ENCODE results near the gene CTNNA2.

Gene CTNNA2

DNA sequence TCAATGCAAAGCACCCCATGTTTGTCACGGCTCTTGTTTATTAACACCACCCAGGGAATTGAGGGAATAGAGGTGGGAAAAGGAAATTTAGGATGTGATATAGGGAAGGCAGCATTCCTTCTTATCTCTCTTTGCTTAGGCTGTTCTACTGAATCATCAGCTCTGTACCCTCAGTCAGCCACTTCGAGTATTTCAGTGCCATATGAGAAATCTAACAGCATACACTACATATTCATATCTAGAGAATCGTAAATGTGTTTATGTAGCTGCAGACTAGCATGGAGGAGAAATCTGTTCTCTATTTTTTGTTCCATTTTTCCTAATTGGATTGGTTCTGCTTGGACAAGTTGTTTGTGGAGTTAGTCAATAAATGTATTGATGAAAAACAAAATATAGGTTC lies 187.8 kb downstream of the CTNNA2 start:
- DNase-seq (ENCODE audit: low spot score in 2 of 2): no peak
- H3K4me3 Mint-ChIP-seq: no peak overlapping the region
- no peak for ATAC-seq (ENCODE audit: low read depth)
- H3K9me3 Mint-ChIP-seq: peaks cover 5% of the 10 kb centered on the region
- H3K36me3 Mint-ChIP-seq: no peaks in the 10 kb centered on the region
- H3K4me1 Mint-ChIP-seq: no peaks in the 10 kb centered on the region
- no peak overlapping the region for H3K27ac Mint-ChIP-seq
- no peaks in the 10 kb centered on the region for H3K27me3 Mint-ChIP-seq

DNA sequence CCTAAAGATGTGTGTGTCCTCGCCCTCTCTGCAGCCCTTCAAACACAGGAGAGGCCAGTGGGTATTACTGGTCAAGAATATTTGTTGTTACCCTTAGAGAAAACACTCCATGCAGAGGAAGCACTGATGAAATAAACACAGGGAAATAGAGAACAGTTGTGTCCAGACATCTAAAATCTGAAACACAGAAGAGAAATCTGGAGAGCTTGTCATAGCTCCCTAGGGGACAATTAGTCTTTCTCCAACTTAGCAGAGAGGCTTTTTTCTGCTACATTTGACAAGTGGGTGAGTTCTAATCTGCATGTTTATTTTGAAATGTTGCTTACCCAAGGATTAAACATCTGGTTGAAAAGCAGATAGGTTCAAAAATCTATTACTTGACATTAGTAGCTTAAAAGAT lies 190.1 kb downstream of the CTNNA2 start:
- Mint-ChIP-seq H3K4me3 (no peak overlapping the region), H3K36me3 (no peaks in the 10 kb centered on the region), H3K9me3 (peaks cover 6% of the 10 kb centered on the region), H3K27me3 (no peaks in the 10 kb centered on the region), H3K4me1 (no peaks in the 10 kb centered on the region), H3K27ac (no peak overlapping the region)
- no peak for DNase-seq (ENCODE audit: low spot score in 2 of 2)
- ATAC-seq (ENCODE audit: low read depth): no peak

DNA sequence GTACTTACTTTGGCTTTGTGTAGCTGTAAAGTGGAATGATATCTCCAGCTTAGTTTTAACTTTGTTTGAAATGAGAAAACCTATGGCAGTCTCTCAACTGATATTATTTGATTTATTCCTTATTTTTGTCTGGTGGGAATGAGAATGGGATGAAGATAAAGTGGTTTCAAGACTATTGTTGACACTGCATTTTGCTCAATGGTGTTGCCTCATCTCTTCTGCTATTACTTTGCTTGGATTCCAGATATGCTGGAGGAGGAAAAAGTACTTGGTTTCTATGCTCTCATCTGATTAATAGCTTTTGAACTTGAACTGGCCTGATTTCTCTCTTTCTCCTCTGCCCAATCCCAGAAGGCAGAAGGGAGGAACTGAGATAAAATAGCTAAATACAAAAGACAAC lies 198.2 kb downstream of the CTNNA2 start:
- Mint-ChIP-seq H3K36me3 (no peaks in the 10 kb centered on the region), H3K4me1 (no peaks in the 10 kb centered on the region), H3K9me3 (peaks cover 8% of the 10 kb centered on the region), H3K27me3 (no peaks in the 10 kb centered on the region), H3K27ac (no peak overlapping the region), H3K4me3 (no peak overlapping the region)
- DNase-seq (ENCODE audit: low spot score in 2 of 2) (no peak), ATAC-seq (ENCODE audit: low read depth) (no peak)

DNA sequence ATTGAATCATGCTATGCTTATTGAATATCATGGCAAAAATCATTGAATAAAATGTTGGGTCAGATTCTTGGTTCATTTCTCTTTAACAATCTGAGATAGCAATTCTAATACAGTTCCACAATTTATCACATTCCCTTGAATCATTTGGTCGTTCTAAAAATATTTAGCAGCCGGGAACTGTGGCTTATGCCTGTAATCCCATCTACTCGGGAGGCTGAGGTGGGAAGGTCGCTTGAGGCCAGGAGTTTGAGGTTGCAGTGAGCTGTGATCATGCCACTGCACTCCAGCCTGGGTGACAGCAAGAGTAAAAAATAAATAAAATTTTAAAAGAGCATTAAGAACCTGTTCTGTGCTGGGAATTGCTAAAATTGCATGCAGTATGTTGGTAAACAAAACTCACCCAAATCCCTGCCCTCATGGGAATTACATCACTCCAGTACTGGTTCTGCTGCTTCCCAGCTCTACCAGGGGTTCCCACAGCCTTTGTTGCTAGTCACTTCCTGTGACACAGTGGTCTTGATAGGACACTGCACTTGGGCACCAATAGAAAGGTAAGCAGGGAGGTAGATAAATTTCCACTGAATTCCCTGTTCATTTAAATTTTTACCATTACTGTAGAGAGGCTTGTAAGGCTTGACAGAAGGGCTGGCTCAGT lies 200.4 kb downstream of the CTNNA2 start:
- H3K27me3 Mint-ChIP-seq: no peaks in the 10 kb centered on the region
- no peaks in the 10 kb centered on the region for H3K4me1 Mint-ChIP-seq
- no peak overlapping the region for H3K4me3 Mint-ChIP-seq
- DNase-seq (ENCODE audit: low spot score in 2 of 2): no peak
- no peak overlapping the region for H3K27ac Mint-ChIP-seq
- H3K36me3 Mint-ChIP-seq: no peaks in the 10 kb centered on the region
- ATAC-seq (ENCODE audit: low read depth): no peak
- H3K9me3 Mint-ChIP-seq: peaks cover 11% of the 10 kb centered on the region

DNA sequence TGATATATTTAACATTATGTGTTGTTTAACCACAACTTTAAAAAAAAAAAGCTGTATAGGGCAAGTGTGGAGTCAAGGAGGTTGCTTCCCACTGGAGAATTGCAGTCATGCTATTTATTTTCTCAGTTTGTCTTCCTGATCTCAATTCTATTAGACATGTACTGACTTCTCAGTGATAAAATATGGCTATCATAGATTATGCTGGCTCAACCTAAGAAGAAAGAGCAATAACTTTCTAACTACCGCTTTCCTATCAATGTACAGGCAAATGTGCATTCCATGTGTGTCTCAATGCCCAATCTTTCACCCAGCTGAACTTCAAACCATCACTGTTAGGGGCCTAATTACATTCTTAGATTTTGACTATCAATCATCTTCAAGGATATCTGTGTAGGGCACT lies 201.4 kb downstream of the CTNNA2 start:
- no peaks in the 10 kb centered on the region for H3K36me3 Mint-ChIP-seq
- H3K27me3 Mint-ChIP-seq: no peaks in the 10 kb centered on the region
- ATAC-seq (ENCODE audit: low read depth) (no peak), DNase-seq (ENCODE audit: low spot score in 2 of 2) (no peak)
- H3K9me3 Mint-ChIP-seq: peaks cover 12% of the 10 kb centered on the region
- no peaks in the 10 kb centered on the region for H3K4me1 Mint-ChIP-seq
- H3K4me3 Mint-ChIP-seq: no peak overlapping the region
- H3K27ac Mint-ChIP-seq: no peak overlapping the region

DNA sequence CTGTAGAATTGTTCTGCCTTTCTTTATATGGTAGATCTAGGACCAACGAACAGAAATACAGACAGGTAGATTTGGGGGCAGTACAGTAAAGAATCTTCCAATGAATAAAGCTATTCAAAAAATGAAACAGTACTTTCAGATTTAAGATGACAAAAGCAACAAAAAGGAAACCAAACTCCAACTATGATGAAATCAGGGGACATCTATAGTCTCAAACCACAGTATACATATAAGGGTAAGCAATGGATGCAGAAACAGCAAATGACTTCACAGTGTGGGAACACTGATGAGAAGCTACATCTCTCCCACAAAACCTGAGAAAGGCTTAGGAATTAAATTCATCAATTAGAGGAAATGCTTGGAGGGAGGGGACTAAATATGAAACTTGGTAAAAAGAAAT lies 202.5 kb downstream of the CTNNA2 start:
- no peaks in the 10 kb centered on the region for H3K27me3 Mint-ChIP-seq

DNA sequence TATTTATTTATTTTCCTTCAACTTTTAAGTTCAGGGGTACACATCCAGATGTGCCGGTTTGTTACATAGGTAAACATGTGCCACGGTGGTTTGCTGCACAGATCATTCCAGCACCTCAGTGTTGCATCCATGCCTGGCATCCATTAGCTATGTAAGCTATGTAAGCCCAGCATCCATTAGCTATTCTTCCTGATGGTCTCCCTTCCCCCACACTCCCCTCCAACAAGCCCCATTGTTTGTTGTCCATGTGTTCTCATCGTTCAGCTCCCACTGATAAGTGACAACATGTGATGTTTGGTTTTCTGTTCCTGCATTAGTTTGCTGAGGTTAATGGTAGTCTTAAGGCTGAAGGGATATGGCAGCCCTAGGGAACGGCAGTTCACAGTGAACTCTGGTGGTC lies 203.4 kb downstream of the CTNNA2 start:
- no peak for ATAC-seq (ENCODE audit: low read depth)
- H3K27ac Mint-ChIP-seq: no peak overlapping the region
- peaks cover 8% of the 10 kb centered on the region for H3K9me3 Mint-ChIP-seq

More for the DNA sequence above, 202.5 kb downstream of the CTNNA2 start:
- H3K27ac Mint-ChIP-seq: no peak overlapping the region
- peaks cover 8% of the 10 kb centered on the region for H3K9me3 Mint-ChIP-seq
- no peaks in the 10 kb centered on the region for H3K4me1 Mint-ChIP-seq
- no peaks in the 10 kb centered on the region for H3K36me3 Mint-ChIP-seq
- DNase-seq (ENCODE audit: low spot score in 2 of 2) (no peak), ATAC-seq (ENCODE audit: low read depth) (no peak)
- H3K4me3 Mint-ChIP-seq: no peak overlapping the region

DNA sequence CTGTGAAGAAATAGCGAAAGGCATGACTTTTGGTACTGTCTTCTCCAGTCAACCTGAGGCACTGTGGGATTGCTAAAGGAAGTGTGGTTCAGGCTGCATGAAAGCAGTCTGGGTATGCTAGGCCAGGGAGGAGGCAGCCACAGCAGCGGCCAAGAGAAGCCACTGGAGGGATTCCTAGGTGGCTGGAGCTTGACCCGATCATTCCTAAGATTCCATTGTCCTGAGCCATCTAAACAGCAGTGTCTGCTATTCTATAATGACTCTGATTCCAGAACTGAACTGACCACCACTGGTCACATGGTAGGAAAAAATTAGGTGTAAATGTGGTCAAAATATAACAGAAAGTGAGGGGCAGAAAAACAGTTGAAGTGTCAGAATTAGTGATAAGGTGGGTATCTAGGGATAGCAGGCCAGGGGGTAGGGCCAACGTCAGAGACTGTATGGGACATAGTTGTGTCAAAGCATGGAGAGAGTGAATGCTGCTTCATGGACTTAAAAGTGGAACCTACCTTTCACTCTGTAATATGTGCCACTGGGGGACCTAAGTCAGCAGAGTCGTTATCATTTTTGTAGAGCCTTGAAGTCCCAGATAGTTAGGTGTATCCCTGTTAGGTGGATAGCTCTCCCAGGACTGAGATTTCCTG lies 204.6 kb downstream of the CTNNA2 start:
- ATAC-seq (ENCODE audit: low read depth): no peak
- no peaks in the 10 kb centered on the region for H3K27me3 Mint-ChIP-seq
- no peaks in the 10 kb centered on the region for H3K4me1 Mint-ChIP-seq
- peaks cover 8% of the 10 kb centered on the region for H3K9me3 Mint-ChIP-seq
- H3K36me3 Mint-ChIP-seq: no peaks in the 10 kb centered on the region
- no peak overlapping the region for H3K4me3 Mint-ChIP-seq
- no peak for DNase-seq (ENCODE audit: low spot score in 2 of 2)
- H3K27ac Mint-ChIP-seq: no peak overlapping the region

More for the DNA sequence above, 203.4 kb downstream of the CTNNA2 start:
- Mint-ChIP-seq H3K27me3 (no peaks in the 10 kb centered on the region), H3K4me3 (no peak overlapping the region), H3K4me1 (no peaks in the 10 kb centered on the region), H3K36me3 (no peaks in the 10 kb centered on the region)
- no peak for DNase-seq (ENCODE audit: low spot score in 2 of 2)

DNA sequence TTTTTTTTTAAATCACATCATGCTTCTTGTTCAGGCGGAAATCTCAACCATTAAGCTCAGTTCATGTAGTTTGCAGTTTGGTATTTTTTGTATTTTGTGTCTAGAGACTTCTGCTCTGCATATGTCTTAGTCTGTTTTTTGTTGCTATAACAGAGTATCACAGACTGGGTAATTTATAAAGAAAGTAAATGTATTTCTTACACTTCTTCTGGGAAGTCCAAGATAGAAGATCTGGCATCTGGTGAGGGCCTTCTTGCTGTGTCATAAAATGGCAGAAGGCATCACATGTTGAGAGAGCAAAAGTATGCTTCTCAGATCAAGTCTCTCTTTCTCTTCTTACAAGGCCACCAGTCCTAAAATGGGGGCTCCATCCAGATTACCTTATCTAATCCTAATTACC lies 208.2 kb downstream of the CTNNA2 start:
- Mint-ChIP-seq H3K4me3 (no peak overlapping the region), H3K27ac (no peak overlapping the region), H3K36me3 (no peaks in the 10 kb centered on the region), H3K4me1 (no peaks in the 10 kb centered on the region), H3K9me3 (peaks cover 4% of the 10 kb centered on the region), H3K27me3 (no peaks in the 10 kb centered on the region)
- no peak for ATAC-seq (ENCODE audit: low read depth)
- DNase-seq (ENCODE audit: low spot score in 2 of 2): no peak

DNA sequence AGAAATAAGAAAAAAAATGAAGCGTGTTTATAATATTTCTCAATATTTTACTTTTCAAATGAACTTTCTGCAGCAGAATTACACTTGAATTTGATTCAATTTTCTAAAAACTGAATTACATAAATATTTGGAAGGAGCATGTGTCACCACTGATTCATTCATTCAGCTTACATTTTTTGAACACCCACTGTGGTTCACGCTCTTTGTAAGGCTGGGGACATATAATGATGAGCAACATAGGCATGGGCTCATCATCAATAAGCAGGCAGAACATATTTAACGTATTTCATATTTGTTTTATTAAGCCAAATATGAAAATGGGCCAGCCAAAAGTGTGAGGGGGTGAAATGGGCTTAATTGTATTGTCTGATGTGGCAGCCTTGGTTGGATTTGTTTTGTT lies 209.1 kb downstream of the CTNNA2 start:
- Mint-ChIP-seq H3K4me1 (no peaks in the 10 kb centered on the region), H3K27ac (no peak overlapping the region), H3K36me3 (no peaks in the 10 kb centered on the region), H3K9me3 (peaks cover 1% of the 10 kb centered on the region), H3K4me3 (no peak overlapping the region), H3K27me3 (no peaks in the 10 kb centered on the region)
- DNase-seq (ENCODE audit: low spot score in 2 of 2) (no peak), ATAC-seq (ENCODE audit: low read depth) (no peak)

DNA sequence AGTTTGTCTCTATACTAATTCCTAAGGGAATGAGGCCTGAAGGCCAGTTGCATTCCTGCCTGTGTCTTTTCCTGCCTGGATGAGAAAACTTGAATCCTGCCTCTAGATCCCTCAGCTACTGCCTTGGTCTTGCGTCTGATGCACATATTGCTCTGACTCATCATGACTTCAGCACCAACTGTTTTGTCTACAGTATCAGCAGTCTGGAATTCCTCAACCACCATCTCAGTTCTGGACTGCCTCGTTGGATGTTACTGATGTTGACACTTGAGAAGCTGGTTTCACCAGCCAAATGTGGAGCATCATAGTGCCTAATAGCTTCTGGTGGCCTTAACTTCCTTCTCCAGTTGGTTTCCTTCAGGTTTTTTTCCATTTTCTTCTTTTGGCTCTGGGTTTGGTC lies 211.0 kb downstream of the CTNNA2 start:
- H3K27ac Mint-ChIP-seq: no peak overlapping the region
- no peak for ATAC-seq (ENCODE audit: low read depth)
- H3K4me1 Mint-ChIP-seq: no peaks in the 10 kb centered on the region
- H3K27me3 Mint-ChIP-seq: no peaks in the 10 kb centered on the region
- DNase-seq (ENCODE audit: low spot score in 2 of 2): no peak
- no peak overlapping the region for H3K4me3 Mint-ChIP-seq
- no peaks in the 10 kb centered on the region for H3K36me3 Mint-ChIP-seq
- peaks cover 1% of the 10 kb centered on the region for H3K9me3 Mint-ChIP-seq

DNA sequence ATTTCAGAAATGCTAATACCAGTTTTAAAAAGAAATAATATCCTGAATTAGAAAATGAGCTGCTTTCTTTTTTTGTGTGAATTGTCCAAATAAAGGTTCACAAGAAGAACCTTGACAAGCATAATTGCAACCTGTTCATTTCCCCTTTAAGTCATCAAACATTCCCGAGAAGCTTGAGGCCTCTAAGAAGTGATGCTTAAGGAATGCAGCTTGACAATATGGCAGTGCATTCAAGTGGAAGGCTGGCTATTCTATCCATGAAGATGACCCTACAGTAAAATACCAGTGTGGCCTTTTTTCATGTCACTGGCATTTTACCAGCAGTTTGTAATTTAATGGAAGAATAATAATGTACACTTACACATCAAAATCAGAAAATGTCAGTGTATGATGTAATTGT lies 216.7 kb downstream of the CTNNA2 start:
- H3K4me3 Mint-ChIP-seq: no peak overlapping the region
- H3K9me3 Mint-ChIP-seq: peaks cover 1% of the 10 kb centered on the region
- H3K4me1 Mint-ChIP-seq: no peaks in the 10 kb centered on the region
- H3K27ac Mint-ChIP-seq: no peak overlapping the region
- no peaks in the 10 kb centered on the region for H3K36me3 Mint-ChIP-seq
- no peak for ATAC-seq (ENCODE audit: low read depth)
- DNase-seq (ENCODE audit: low spot score in 2 of 2): no peak
- H3K27me3 Mint-ChIP-seq: no peaks in the 10 kb centered on the region

DNA sequence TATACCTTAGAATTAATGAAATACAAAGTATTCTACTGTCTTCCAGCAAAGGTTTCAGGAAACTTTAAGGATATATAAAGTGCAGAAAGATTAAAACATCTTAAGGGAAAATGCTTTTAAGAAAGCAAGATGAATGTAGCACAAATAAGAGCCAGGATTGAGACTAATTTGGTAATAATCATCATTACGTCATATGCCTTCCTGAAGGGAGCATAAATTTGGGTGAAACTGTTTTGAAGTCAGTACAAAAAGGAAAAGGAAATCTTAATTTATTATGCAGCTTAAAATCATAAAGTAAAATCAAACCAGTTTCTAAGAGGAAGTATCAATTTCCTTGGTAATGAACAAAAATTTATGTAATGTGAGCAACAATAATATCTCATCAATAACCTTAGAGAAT lies 221.7 kb downstream of the CTNNA2 start:
- no peak for ATAC-seq (ENCODE audit: low read depth)
- no peaks in the 10 kb centered on the region for H3K4me1 Mint-ChIP-seq
- no peak overlapping the region for H3K4me3 Mint-ChIP-seq
- no peak overlapping the region for H3K27ac Mint-ChIP-seq
- DNase-seq (ENCODE audit: low spot score in 2 of 2): no peak
- no peaks in the 10 kb centered on the region for H3K36me3 Mint-ChIP-seq
- H3K27me3 Mint-ChIP-seq: no peaks in the 10 kb centered on the region
- peaks cover 4% of the 10 kb centered on the region for H3K9me3 Mint-ChIP-seq

DNA sequence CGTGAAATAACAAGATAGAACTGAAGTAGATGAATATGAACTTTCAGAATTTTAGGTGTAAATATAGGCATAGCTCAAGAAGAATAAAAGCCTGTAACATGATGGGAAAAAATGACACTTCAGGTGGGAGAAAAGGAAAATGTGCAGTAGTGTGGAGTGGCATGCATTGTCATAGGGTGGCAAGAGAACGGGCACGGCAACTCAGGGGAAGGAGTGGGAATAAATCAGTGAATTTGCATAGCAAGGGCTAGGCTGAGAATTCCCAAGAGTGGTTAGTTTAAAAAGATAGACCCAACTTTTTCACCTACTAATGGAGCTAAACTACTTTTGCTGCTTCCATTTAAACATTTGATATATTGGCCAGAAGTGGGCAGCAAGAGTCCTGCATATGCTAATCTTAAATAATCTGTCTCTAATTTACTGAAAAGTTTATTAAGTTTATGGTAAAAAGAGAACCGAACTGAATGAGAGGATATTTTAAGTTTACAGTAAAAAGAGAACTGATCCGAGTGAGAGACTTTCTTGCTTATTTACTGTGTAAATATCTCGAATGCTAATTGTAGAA lies 228.1 kb downstream of the CTNNA2 start:
- ATAC-seq (ENCODE audit: low read depth) (no peak), DNase-seq (ENCODE audit: low spot score in 2 of 2) (no peak)
- no peaks in the 10 kb centered on the region for H3K36me3 Mint-ChIP-seq
- no peaks in the 10 kb centered on the region for H3K27me3 Mint-ChIP-seq
- H3K27ac Mint-ChIP-seq: no peak overlapping the region
- no peak overlapping the region for H3K4me3 Mint-ChIP-seq
- peaks cover 4% of the 10 kb centered on the region for H3K9me3 Mint-ChIP-seq
- H3K4me1 Mint-ChIP-seq: no peaks in the 10 kb centered on the region

DNA sequence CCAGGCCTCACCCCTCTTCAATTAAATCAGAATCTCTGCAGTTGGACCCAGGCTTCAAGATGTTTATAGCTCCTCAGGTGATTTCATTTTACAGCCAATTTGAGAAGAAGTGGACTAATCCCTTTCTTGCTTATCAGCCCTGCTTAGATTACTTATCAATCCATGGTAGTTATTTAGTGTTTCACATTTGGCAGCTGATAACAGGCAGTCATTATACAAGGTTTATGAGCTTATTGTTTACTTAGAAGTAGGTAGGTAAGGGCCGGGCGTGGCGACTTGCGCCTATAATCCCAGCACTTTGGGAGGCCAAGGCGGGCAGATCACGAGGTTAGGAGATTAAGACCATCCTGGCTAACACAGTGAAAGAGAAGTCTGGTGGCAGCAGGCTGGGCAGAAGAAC lies 237.5 kb downstream of the CTNNA2 start:
- Mint-ChIP-seq H3K36me3 (no peaks in the 10 kb centered on the region), H3K27me3 (no peaks in the 10 kb centered on the region), H3K4me3 (no peak overlapping the region), H3K4me1 (no peaks in the 10 kb centered on the region), H3K9me3 (peaks cover 8% of the 10 kb centered on the region), H3K27ac (no peak overlapping the region)
- no peak for DNase-seq (ENCODE audit: low spot score in 2 of 2)
- no peak for ATAC-seq (ENCODE audit: low read depth)
